Osteoblast (primary cell): Measurements from ENCODE around the gene RNU5D-1. TPM values are rescaled to one million over a fixed set of nuclear protein-coding genes. Genes with fewer than 3 reads are reported as not detected.
"Not testable (repeated sequence)": the region's sequence is repeated elsewhere in the genome, so short reads cannot be mapped to it uniquely, and the experiment has no call there.

ENCODE experiments used
- DNase-seq: peaks from one replicate; pipeline ENCODE4 v3.0.0; 2011; ENCODE audit warnings: low spot score, mixed read lengths; ENCODE audit not compliant: insufficient read length; ENCODE audit errors: missing footprints
- H2AFZ ChIP-seq: 2 replicates; pipeline ENCODE4 v1.6.0; 2011; ENCODE audit warnings: mild to moderate bottlenecking, low read length
- H3K27ac ChIP-seq: 2 replicates; pipeline ENCODE4 v1.5.1; 2011; ENCODE audit warnings: mild to moderate bottlenecking, low read depth, low read length, moderate library complexity
- H3K27me3 ChIP-seq: 2 replicates; pipeline ENCODE4 v1.6.0; 2012; ENCODE audit warnings: mild to moderate bottlenecking, control low read depth, inconsistent platforms, low read length, moderate library complexity; ENCODE audit not compliant: insufficient read depth
- H3K36me3 ChIP-seq: 2 replicates; pipeline ENCODE4 v1.5.1; 2011; ENCODE audit warnings: mild to moderate bottlenecking, low read length, control low read depth, moderate library complexity; ENCODE audit not compliant: insufficient read depth
- H3K4me1 ChIP-seq: 2 replicates; pipeline ENCODE4 v1.5.1; 2011; ENCODE audit warnings: mild to moderate bottlenecking, low read length, control low read depth, moderate library complexity; ENCODE audit not compliant: insufficient read depth
- H3K4me2 ChIP-seq: 2 replicates; pipeline ENCODE4 v1.6.0; 2011; ENCODE audit warnings: mild to moderate bottlenecking, low read length; ENCODE audit not compliant: insufficient read depth
- H3K4me3 ChIP-seq: fragments of 200-600 bp; sonication (generic); 3 replicates; pipeline ENCODE4 v1.5.1; 2012; ENCODE audit warnings: mild to moderate bottlenecking, low read length, inconsistent platforms; ENCODE audit not compliant: insufficient read depth
- H3K79me2 ChIP-seq: 2 replicates; pipeline ENCODE4 v1.6.0; 2012; ENCODE audit warnings: mild to moderate bottlenecking, low read length, control low read depth, inconsistent platforms; ENCODE audit not compliant: insufficient read depth
- H3K9me3 ChIP-seq: 2 replicates; pipeline ENCODE4 v1.5.1; 2011; ENCODE audit warnings: low read depth, low read length, control low read depth
- H4K20me1 ChIP-seq: 2 replicates; pipeline ENCODE4 v1.6.0; 2012; ENCODE audit warnings: mild to moderate bottlenecking, low read length, control low read depth; ENCODE audit not compliant: insufficient read depth
- CTCF ChIP-seq: IDR thresholded peaks from 2 replicates; pipeline ENCODE4 v1.5.1; 2011; ENCODE audit warnings: mild to moderate bottlenecking, low read depth, low read length, moderate library complexity; ENCODE audit errors: extremely low read depth
- total RNA-seq: library from RNA; depleted of rRNA; stranded (reverse); fragments of >200 nt; gene quantifications from 2 replicates; pipeline ENCODE4 v1.2.3, GENCODE V29; 2012

Gene RNU5D-1
- total RNA-seq, 1 donor: not detected

- Histone ChIP-seq H3K4me3 (peak within 1 kb of the TSS; percentile 82), H3K4me1 (peaks cover 23% of the 10 kb centered on the region), H3K4me2 (peak within 1 kb of the TSS; percentile 98), H3K79me2 (peaks cover 42% of the 10 kb centered on the region), H4K20me1 (no peaks in the 10 kb centered on the region), H3K36me3 (peaks cover 10% of the 10 kb centered on the region), H3K27me3 (no peaks in the 10 kb centered on the region), H3K9me3 (no peaks in the 10 kb centered on the region), H2AFZ (peak within 1 kb of the TSS; percentile 97), H3K27ac (peak within 1 kb of the TSS; percentile 87)
- TF ChIP-seq CTCF: no peak
- peak; percentile 99 for DNase-seq
These were observed 8.6 kb upstream of the RNU5D-1 start, which contains the start of gene KIF2C for GRCh38 chr1:44739307-44740178. Gene KIF2C, plus strand, starts transcription at chr1:44739837. Its CDS starts 96 bp downstream, at chr1:44739933.

DNA sequence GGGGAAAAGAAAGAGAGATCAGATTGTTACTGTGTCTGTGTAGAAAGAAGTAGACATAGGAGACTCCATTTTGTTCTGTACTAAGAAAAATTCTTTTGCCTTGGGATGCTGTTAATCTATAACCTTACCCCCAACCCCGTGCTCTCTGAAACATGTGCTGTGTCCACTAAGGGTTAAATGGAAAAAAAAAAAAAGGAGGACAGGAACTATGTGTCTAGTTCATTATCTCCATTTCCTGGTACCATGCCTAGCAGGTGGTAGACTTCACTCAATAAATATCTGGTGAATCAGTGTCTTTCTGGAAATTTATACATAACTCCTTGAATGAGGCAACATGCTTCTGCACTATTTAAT lies 8.0 kb upstream of the RNU5D-1 start:
- H3K4me2 ChIP-seq: peak overlapping the region; percentile 98
- peaks cover 36% of the 10 kb centered on the region for H3K79me2 ChIP-seq
- peak overlapping the region; percentile 82 for H3K4me3 ChIP-seq
- not testable (repeated sequence) for H3K9me3 ChIP-seq, DNase-seq, H4K20me1 ChIP-seq, H3K27me3 ChIP-seq, H3K36me3 ChIP-seq
- H3K4me1 ChIP-seq: peaks cover 23% of the 10 kb centered on the region
- H3K27ac ChIP-seq: peak overlapping the region; percentile 87
- H2AFZ ChIP-seq: peak overlapping the region; percentile 97

DNA sequence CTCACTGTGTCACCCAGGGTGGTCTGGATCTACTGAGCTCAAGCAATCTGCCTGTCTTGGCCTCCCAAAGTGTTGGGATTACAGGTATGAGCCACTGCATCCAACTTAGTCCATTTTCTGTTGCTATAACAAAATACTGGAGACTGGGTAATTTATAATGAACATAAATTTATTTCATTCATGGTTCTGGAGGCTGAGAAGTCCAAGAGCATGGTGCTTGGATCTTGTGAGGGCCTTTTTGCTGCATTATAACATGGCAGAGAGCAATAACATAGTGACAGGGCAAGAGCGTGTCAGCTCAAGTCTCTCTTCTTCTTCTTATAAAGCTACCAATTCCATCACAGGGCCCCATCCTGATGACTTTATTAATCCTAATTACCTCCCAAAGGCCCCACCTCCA lies 5.0 kb upstream of the RNU5D-1 start:
- no peak for TF ChIP-seq CTCF
- Histone ChIP-seq H2AFZ (no peak overlapping the region), H3K9me3 (no peaks in the 10 kb centered on the region), H4K20me1 (no peaks in the 10 kb centered on the region), H3K4me3 (no peak overlapping the region), H3K79me2 (peaks cover 13% of the 10 kb centered on the region), H3K4me2 (no peak overlapping the region), H3K4me1 (peaks cover 31% of the 10 kb centered on the region), H3K27me3 (no peaks in the 10 kb centered on the region), H3K27ac (no peak overlapping the region), H3K36me3 (no peaks in the 10 kb centered on the region)
- no peak for DNase-seq

- Histone ChIP-seq H3K9me3 (no peaks in the 10 kb centered on the region), H3K4me1 (peaks cover 26% of the 10 kb centered on the region), H3K79me2 (no peaks in the 10 kb centered on the region), H3K4me2 (no peak overlapping the region), H4K20me1 (no peaks in the 10 kb centered on the region), H2AFZ (no peak overlapping the region), H3K27ac (no peak overlapping the region), H3K27me3 (no peaks in the 10 kb centered on the region), H3K4me3 (no peak overlapping the region), H3K36me3 (no peaks in the 10 kb centered on the region)
- DNase-seq: no peak
- TF ChIP-seq CTCF: no peak
These were observed 2.8 kb upstream of the RNU5D-1 start for GRCh38 chr1:44733784-44734183.
